Measurements from ENCODE around the gene MIER2.

MIER2 gene

DNA sequence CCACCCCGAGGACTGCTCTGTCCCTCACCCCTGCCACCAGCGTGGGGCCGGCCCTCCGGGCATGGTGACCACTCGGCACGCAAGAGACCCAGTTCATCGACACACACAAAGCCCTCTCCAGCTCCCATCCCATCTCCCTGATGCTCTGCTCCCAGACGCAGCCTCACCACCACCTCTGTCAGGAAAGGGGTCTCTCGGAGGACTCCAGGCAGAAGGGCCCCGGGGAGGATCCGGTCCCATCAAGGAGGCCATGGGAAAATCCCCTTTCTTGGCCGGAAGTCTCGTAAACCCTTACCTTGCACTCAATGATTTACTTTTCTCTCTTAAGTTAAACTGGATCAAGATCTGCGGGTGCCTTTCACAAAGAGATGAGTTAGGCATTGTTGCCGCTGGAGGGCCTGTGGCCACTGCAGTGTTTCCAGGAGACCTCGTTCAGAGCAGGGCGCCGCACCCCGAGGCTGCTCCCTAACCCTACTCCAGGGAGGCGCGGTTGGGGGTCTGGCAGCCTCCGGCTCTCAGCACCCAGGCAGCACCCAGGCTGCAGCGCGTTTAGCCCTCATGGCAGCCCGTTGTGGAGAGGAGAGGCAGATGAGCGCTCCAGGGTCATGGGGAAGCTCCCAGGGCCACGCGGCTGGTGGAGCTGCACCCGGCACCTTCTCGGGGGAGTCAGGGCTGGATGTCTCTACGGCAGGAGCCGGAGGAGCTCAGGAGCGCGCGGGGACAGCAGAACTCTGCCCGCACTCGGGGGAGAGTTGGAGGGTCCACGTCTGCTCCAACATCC lies 33.4 kb upstream of the MIER2 start:
- no peak for DNase-seq (ENCODE audit: low read depth in 2 of 2)

- DNase-seq (ENCODE audit: low read depth in 2 of 2), result no peak
Measured at GRCh38 chr19:376111-376470, 31.5 kb upstream of the MIER2 start.

DNA sequence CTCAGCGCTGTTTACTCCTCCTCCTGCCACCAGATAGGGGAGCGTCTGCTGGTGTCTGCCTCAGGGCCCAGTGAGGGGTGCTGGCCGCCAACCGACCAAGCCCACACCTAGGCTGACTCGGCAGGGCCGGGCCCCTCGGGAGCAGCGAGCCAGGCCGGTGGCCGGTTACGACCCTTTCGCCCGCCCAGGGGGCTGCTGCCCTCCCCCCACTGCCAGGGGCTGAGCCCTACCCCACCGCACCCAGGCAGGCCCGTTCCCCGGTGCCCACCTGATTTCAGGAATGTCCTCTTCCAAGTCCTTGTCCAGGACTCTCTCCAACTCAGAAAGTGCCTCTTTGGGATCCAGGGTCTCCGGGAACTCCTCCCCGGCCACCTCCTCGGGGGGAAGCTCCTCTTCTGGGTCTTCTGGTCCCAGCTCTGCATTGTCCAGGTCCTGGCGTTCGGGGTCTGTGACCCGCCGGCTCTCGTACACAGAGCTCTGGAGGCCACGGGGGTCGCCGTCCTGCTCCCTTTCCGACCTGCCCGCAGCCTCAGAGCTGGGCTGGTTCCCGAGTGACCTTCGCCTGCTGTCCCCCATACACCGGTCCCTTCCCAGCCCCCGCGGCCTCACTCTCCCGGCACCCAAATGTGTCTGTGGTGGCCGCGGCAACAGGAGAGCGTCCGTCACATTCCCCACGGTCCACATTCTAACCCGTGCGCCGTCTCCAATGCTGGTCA lies 31.0 kb upstream of the MIER2 start:
- DNase-seq (ENCODE audit: low read depth in 2 of 2), result no peak

- no peak for DNase-seq (ENCODE audit: low read depth in 2 of 2)
Measured at GRCh38 chr19:374886-375235, 30.3 kb upstream of the MIER2 start.

GRCh38 chr19:374183-374885 lies 29.7 kb upstream of the MIER2 start:
- DNase-seq (ENCODE audit: low read depth in 2 of 2), result no peak

DNA sequence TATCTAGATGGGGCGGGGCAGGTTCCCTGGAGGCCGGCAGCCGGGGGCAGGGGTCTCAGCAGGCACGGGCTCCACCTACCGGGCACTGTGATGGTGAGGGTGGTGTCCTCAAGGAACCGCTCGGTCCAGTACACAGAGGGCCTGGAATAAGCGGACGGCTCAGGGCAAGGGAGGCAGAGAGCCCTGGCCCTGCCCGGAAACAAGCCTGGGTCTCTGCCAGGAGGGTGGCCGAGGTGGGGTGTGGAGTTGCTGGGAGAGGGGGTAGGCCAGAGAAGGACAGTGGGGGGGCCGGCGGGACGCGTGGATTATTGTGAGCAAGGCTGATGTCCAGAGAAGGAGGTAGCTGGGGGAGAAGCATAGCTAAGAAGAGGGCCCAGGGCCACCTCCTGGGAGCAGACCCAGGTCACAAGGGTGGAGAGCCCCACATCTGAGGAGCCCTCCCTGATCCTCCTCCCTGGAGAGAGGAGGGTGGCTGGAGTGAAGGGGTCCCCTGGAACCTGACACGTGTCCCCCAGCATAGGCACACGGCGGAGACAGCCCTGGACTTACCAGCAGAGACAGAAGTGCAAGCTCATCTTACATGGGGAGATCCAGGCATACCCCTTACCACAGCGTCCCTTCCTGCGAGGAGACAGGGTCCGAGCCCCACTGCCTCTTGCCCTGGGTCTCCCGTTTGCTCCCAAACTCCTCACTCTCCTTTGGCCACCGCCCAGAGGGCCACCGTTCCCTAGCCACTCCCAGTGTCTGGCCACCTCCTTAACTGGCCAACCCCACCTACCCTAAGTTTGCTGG lies 29.0 kb upstream of the MIER2 start:
- no peak for DNase-seq (ENCODE audit: low read depth in 2 of 2)

DNA sequence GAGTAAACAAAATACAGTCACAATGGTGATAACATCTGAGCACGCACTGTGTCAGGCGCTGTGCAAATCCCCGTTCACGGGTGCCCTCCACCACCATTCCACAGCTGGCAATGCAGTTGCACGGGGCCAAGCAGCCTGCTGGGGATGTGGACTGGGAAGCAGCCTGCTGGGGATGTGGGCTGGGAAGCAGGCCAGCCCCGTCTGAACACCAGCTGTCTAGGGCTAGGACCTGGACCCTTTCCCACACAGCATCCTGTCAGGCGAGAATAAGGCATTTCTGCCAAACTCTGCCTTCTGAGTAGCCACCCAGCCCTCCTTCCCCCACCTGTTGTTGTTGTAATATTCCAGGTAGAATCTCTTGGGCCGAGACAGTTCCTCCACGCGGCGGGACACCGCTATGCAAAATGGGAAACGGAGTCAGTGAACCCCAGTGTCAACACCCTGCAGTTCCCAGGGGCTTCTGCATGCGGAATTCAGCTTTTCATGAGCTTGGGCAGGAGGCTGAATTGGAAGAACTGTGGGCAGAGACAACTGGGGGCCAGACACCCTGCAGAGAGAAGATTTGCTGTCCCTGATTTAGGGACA lies 27.8 kb upstream of the MIER2 start:
- no peak for DNase-seq (ENCODE audit: low read depth in 2 of 2)

DNA sequence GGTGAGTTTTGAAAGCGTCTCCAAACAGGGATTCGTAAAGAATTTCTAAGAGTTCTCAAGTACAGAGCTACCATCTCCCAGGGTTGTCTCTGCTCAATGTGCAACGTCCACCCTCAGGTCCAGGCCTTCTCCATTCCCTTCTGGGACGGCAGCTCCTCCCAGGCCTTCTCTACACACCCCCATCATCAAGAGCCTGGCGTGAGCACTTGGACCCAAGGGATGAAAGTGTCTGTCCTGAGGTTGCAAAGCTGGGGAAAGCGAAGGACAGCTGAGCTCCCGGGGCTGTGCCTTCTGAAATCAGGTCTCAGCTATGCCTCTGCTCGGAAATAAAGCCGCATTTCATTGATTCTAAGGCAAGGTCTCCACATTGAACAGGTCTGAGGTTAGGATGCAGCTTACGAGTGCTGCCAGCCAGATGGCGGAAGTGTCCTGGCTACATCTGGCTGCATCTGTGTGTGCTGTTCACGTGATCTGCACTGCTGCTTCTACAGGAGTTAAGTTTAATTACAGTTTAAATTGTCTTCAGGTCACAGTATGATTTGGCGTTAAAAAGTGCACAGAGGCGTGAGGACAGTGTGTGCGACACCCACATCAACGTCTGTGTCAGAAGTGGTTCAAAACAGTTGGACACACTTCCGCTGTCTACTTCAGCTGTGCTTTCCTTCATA lies 27.0 kb upstream of the MIER2 start:
- no peak for DNase-seq (ENCODE audit: low read depth in 2 of 2)

DNA sequence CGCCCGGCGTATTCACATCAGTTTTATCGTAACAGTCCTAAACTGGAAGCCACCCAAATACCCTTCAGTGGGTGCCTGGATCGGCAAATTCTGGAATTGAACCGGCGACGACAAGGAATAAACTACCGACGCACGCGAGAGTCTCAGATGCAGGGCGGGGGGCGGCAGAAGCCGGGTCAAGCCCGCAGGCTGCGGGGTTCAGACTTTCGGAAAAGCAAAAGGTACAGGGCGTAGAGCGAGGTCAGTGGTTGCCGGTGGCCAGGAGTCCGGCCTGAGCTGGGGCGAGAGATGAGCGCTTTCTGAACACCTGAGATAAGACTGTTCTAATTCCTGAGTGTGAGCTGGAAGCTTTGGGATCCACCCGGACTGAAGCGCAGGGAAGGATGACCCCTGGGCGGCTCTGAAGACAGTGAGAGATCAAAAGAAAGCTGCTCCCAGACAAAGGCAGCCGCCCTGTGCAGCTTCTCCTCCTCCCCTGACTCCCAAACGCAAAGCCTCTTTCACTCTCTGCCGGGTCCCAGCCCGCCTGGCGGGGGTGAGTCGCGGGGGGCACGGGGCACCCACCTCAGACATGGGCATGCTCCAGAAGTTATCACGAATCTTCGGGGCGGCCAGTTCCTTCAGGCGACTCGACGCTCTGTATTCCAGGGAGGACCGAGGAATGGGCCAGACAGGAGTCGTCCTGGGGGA lies 26.2 kb upstream of the MIER2 start:
- DNase-seq (ENCODE audit: low read depth in 2 of 2), result no peak

DNA sequence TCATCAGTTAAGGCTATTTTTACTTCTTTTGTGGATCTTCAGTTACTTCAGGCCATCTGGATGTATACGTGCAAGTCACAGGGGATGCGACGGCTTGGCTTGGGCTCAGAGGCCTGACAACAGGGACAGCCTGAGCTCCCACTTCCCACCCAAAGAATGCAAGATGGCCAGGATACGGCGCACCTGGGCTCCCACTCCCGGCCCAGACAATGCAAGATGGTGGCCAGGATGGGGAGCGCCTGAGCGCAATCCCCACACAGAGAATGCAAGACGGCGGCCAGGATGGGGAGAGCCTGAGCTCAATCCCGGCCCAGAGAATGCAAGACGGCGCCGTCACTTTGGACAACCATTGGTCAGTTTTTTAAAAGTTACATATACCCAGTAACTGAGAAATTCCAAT lies 25.3 kb upstream of the MIER2 start:
- DNase-seq (ENCODE audit: low read depth in 2 of 2), result no peak

GRCh38 chr19:369256-369655 lies 24.7 kb upstream of the MIER2 start:
- DNase-seq (ENCODE audit: low read depth in 2 of 2), result no peak

DNA sequence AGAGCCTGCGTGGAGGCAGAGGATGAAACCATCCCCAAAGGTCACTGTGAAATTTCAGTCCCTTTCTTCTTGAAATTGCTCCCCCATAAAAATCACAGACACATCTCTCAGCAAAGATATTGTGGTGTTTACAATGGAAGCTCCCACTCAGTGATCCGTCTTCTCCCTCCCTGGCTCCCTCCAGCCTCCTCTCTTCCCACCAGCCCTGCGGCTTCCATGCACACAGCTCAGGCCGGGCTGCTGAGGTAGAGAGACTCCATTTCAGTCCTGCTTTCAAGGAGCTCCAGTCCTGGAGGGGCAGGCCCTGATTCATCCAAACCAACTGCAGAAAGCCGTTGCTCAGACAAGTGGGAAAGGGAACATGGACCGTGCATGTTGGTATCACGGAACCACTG lies 24.0 kb upstream of the MIER2 start:
- DNase-seq (ENCODE audit: low read depth in 2 of 2), result no peak

- no peak for DNase-seq (ENCODE audit: low read depth in 2 of 2)
Measured at GRCh38 chr19:367963-368629, 23.5 kb upstream of the MIER2 start.

DNA sequence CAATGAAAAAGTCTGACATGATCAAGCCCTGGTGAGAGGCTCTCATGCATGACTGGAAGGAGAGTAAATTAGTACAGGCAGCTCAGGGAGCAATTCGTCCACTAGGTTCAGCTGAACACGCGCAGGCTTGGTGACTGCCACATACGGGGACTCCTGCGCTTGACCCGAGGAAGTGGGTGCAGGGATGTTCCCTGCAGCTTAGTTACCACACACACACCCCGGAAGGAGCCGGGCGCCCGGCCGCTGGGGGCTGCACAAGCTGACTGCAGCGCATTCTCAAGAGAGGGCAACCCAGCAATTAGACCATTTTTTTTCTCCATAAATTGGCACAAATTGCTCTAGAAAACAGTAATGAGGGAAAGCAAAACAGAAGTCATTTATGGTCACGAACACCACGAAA lies 23.0 kb upstream of the MIER2 start:
- DNase-seq (ENCODE audit: low read depth in 2 of 2), result no peak

DNA sequence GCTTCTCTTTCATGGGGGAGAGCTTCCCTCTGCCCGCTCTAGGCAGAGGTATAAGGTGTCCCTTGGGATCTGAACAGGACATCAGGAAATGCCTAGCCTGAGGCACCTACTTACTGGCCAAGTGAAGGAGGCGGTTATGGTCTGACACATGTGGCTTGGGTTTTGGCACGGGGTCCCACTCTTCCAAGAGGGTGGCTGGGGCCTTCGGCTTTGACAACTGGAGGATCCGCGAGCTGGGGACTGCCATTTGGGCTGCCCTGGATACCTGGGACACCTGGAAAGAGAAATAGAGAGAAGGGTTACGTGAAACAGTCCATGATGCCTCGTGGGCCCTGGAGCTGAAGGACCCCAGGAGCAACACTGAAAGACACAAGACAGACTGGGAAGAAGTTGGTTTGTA lies 22.4 kb upstream of the MIER2 start:
- DNase-seq (ENCODE audit: low read depth in 2 of 2), result no peak

DNA sequence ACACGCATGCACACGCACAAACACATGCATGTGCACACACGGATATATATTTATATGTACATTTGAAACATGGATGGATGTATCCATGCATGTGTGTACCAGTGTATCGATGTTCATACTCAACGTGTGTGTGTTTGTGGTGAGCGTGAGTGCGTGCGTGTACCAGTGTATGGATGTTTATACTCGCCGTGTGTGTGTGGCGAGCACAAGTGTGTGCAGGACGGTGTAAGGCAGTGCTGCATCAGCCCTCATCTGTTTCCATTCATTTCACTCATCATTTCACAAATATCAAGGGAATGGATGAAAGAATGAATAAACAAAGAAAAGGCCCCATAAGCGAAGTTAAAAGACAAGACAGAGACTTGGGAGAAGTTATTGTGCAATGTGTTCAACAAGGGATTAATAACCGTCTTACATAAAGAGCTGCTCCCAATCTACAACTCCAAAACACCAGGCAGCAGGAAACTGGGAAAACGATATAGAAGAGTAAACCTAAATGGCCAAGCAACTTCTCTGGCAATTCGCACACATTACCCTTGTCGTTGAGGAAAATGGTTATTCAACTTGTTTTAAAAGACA lies 21.7 kb upstream of the MIER2 start:
- DNase-seq (ENCODE audit: low read depth in 2 of 2), result no peak

DNA sequence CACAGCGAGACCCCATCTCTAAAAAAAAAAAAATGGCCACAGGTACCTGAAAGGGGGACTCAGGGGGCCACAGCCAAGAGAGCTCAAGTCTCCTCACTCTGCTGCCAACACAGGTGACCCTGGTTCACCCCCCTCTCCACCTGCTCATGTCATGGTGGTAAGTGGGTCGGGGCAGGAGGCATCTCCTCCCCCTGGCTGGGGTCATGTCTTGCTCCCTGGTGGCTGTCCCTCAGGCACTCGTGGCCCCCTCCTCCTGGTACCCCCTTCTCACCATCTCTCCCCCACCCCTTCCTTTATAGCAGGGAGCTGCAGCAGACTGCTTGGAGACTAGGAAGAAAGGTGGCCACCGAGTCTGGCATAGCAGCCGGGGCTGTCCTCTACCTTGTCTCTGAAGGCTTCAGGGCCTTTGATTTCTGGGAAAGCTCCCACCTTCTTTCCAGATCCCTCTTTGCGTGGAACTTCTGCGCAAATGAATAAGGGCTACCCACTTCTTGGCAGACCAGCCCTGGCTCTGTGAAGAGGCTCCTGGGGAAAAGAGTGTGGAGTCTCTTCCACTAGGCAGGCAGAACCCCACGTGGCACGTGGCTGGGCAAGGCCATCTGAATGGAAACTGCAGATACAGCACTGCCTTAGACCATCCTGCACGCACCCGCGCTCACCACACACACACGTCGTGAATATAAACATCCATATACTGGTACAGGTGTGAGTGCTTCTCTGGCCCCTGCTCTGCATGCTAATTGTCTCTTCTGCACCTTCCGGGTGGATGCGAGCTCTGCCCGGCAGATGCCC lies 20.1 kb upstream of the MIER2 start:
- DNase-seq (ENCODE audit: low read depth in 2 of 2), result no peak

GRCh38 chr19:362683-363082 lies 18.1 kb upstream of the MIER2 start:
- DNase-seq (ENCODE audit: low read depth in 2 of 2), result no peak

- no peak for DNase-seq (ENCODE audit: low read depth in 2 of 2)
Measured at GRCh38 chr19:362154-362553, 17.6 kb upstream of the MIER2 start.

Measured in stimulated activated CD4-positive, alpha-beta T cell treated with anti-CD3 and anti-CD28 coated beads, Interleukin-1b, Interleukin-23, amount 100 ng/mL, for 4 hours (primary cell).